Mesendoderm (in vitro differentiated cells): Measurements from ENCODE around the gene SEMA3B.

ENCODE experiments used
- DNase-seq: peaks from one replicate; pipeline ENCODE4 v3.0.0; 2013
- H2AK5ac ChIP-seq: 2 replicates; pipeline ENCODE4 v1.6.1; 2013; ENCODE audit warnings: low read length, inconsistent platforms
- H2BK120ac ChIP-seq: 2 replicates; pipeline ENCODE4 v1.6.1; 2013; ENCODE audit warnings: low read depth, mild to moderate bottlenecking, low read length, moderate library complexity, mixed read lengths
- H2BK15ac ChIP-seq: replicated peaks from 2 replicates; pipeline ENCODE4 v1.6.1; 2013; ENCODE audit warnings: low read depth, mild to moderate bottlenecking, moderate library complexity
- H2BK5ac ChIP-seq: 2 replicates; pipeline ENCODE4 v1.6.1; 2013; ENCODE audit warnings: low read length, inconsistent platforms
- H3K18ac ChIP-seq: 2 replicates; pipeline ENCODE4 v1.6.1; 2013; ENCODE audit warnings: mild to moderate bottlenecking, low read length, mixed read lengths
- H3K23ac ChIP-seq: one replicate; pipeline ENCODE4 v1.6.1; 2013; ENCODE audit warnings: low read length
- H3K27ac ChIP-seq: 2 replicates; pipeline ENCODE4 v1.5.1; 2013; ENCODE audit warnings: low read depth, mild to moderate bottlenecking, inconsistent platforms, low read length, moderate library complexity
- H3K27me3 ChIP-seq: 2 replicates; pipeline ENCODE4 v1.6.1; 2013; ENCODE audit warnings: low read length, control low read depth, mild to moderate bottlenecking, inconsistent platforms; ENCODE audit not compliant: insufficient read depth, poor library complexity
- H3K36me3 ChIP-seq: 2 replicates; pipeline ENCODE4 v1.6.1; 2013; ENCODE audit warnings: low read length, inconsistent platforms; ENCODE audit not compliant: control insufficient read depth, insufficient read depth
- H3K4ac ChIP-seq: one replicate; pipeline ENCODE4 v1.6.1; 2013; ENCODE audit warnings: low read depth, mild to moderate bottlenecking, low read length, moderate library complexity
- H3K4me1 ChIP-seq: 2 replicates; pipeline ENCODE4 v1.6.1; 2013; ENCODE audit warnings: low read depth, low read length, inconsistent platforms; ENCODE audit not compliant: control insufficient read depth
- H3K4me2 ChIP-seq: 2 replicates; pipeline ENCODE4 v1.6.1; 2013; ENCODE audit warnings: low read length
- H3K4me3 ChIP-seq: 2 replicates; pipeline ENCODE4 v1.5.1; 2013; ENCODE audit warnings: mild to moderate bottlenecking, low read length
- H3K56ac ChIP-seq: one replicate; pipeline ENCODE4 v1.6.1; 2013; ENCODE audit warnings: low read length
- H3K79me1 ChIP-seq: 2 replicates; pipeline ENCODE4 v1.6.1; 2013; ENCODE audit warnings: low read length, inconsistent platforms
- H3K79me2 ChIP-seq: 2 replicates; pipeline ENCODE4 v1.6.1; 2013; ENCODE audit warnings: mild to moderate bottlenecking, low read length; ENCODE audit not compliant: control insufficient read depth, insufficient read depth
- H3K9ac ChIP-seq: 2 replicates; pipeline ENCODE4 v1.6.1; 2013; ENCODE audit warnings: low read length, inconsistent platforms
- H4K5ac ChIP-seq: one replicate; pipeline ENCODE4 v1.6.1; 2013; ENCODE audit warnings: low read length
- H4K8ac ChIP-seq: one replicate; pipeline ENCODE4 v1.6.1; 2013; ENCODE audit warnings: low read depth, mild to moderate bottlenecking, control low read depth, low read length, moderate library complexity
- WGBS: extraction: QIAGEN DNeasy Blood & Tissue Kit; methylation state at CpG from one replicate; pipeline ENCODE4 v1.1.7; 2013; ENCODE audit warnings: low lambda C conversion rate, missing lambda C conversion rate; ENCODE audit not compliant: insufficient coverage; ENCODE audit errors: extremely low coverage; 5-methylcytosine and 5-hydroxymethylcytosine counted together

SEMA3B gene

DNA sequence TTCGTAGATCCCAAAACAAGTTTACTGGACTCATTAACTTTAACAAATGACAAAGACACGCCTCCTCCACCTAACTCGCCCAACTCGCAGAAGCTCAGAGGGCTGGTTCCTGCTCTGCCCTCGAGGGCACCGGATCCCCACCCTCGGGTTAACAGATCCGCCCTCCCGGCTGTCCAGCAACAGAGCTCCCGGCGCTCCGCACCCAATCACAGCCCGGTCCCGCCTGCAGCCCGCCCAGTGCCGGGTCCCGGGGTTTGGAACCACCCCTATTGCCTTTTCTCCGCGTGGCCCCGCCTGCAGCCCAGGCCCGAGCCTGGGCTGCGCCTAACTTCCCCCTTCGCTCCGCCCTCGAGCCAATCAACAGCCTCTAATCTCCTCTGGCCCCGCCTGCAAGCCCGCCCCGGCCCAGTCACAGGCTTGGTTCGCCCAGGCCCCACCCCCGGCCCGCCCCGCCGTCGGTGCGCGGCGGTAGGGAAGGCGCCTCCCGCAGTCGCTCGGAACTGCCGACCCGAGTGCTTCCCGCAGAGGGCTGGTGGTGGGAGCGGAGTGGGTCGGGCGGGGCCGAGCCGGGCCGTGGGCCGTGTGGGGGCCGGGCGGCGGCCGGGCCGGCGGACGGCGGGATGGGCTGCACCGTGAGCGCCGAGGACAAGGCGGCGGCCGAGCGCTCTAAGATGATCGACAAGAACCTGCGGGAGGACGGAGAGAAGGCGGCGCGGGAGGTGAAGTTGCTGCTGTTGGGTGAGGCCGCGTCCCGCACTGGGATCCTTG lies 33.0 kb upstream of the SEMA3B start, which contains the start of gene GNAI2:
Gene GNAI2, plus strand, starts transcription at position 489 of the 768 bp plus-strand sequence. Its CDS starts 132 bp downstream, at position 621.
- H3K4me1 ChIP-seq: peaks cover 18% of the 10 kb centered on the region
- H3K36me3 ChIP-seq: no peaks in the 10 kb centered on the region
- peaks cover 21% of the 10 kb centered on the region for H3K79me1 ChIP-seq
- peak within 1 kb of the TSS; percentile 98 for H3K56ac ChIP-seq
- H2BK5ac ChIP-seq: peak within 1 kb of the TSS; percentile 34
- WGBS: no CpG with 5 or more reads among the region's 75 CpGs
- H4K8ac ChIP-seq: no peak within 1 kb of the TSS
- no peak within 1 kb of the TSS for H2AK5ac ChIP-seq
- peaks cover 42% of the 10 kb centered on the region for H3K79me2 ChIP-seq
- H3K4ac ChIP-seq: peak within 1 kb of the TSS; percentile 20
- no peak within 1 kb of the TSS for H2BK15ac ChIP-seq
- DNase-seq: peak; percentile 99
- H3K18ac ChIP-seq: peak within 1 kb of the TSS; percentile 60
- peak within 1 kb of the TSS; percentile 98 for H3K4me2 ChIP-seq
- H3K4me3 ChIP-seq: peak within 1 kb of the TSS; percentile 96
- H3K27me3 ChIP-seq: no peaks in the 10 kb centered on the region
- peak within 1 kb of the TSS; percentile 35 for H3K27ac ChIP-seq
- peak within 1 kb of the TSS; percentile 71 for H3K23ac ChIP-seq
- peak within 1 kb of the TSS; percentile 98 for H3K9ac ChIP-seq
- H4K5ac ChIP-seq: no peak within 1 kb of the TSS
- no peak within 1 kb of the TSS for H2BK120ac ChIP-seq

DNA sequence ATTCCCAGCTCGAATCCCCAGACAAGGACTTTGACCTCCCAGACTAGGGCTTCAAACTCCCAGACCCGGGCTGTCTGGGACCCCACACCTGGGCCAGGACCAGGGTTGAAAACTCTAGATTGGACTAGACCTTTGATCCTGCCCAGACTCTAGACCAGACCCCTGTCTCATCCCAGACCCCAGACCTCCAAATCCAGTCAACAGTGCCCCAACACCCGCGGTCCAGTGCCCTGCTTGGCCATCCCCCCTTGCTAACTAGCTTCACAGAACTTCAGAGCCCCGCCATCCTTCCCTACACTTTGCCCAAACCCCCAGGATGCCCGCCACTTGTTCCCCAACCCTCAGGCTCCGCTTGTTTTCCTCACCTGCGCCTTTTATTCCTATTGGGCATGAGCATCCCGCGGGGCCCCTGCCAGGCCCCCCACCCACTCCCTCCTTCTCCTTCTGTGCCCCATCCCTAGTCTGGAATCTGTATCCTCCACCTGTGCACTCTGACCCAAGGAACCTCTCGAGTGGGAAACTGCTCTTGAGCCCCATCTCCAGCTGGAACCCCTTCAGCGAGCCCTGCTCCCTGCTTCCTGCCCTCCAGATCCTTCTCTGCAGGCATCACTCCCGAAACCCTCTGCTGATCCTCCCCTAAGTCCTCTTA lies 32.3 kb upstream of the SEMA3B start:
- peak overlapping the region; percentile 98 for H3K4me2 ChIP-seq
- peaks cover 23% of the 10 kb centered on the region for H3K4me1 ChIP-seq
- H3K27me3 ChIP-seq: no peaks in the 10 kb centered on the region
- peak overlapping the region; percentile 34 for H2BK5ac ChIP-seq
- H3K18ac ChIP-seq: peak overlapping the region; percentile 60
- no peak overlapping the region for H4K8ac ChIP-seq
- H3K4ac ChIP-seq: peak overlapping the region; percentile 20
- peak overlapping the region; percentile 71 for H3K23ac ChIP-seq
- H4K5ac ChIP-seq: no peak overlapping the region
- no peak overlapping the region for H2BK120ac ChIP-seq
- H3K9ac ChIP-seq: peak overlapping the region; percentile 98
- no peak overlapping the region for H2AK5ac ChIP-seq
- peak overlapping the region; percentile 96 for H3K4me3 ChIP-seq
- H2BK15ac ChIP-seq: no peak overlapping the region
- DNase-seq: no peak
- peaks cover 24% of the 10 kb centered on the region for H3K79me1 ChIP-seq
- H3K79me2 ChIP-seq: peaks cover 49% of the 10 kb centered on the region
- peak overlapping the region; percentile 35 for H3K27ac ChIP-seq
- peak overlapping the region; percentile 98 for H3K56ac ChIP-seq
- WGBS: no CpG with 5 or more reads among the region's 13 CpGs
- no peaks in the 10 kb centered on the region for H3K36me3 ChIP-seq

DNA sequence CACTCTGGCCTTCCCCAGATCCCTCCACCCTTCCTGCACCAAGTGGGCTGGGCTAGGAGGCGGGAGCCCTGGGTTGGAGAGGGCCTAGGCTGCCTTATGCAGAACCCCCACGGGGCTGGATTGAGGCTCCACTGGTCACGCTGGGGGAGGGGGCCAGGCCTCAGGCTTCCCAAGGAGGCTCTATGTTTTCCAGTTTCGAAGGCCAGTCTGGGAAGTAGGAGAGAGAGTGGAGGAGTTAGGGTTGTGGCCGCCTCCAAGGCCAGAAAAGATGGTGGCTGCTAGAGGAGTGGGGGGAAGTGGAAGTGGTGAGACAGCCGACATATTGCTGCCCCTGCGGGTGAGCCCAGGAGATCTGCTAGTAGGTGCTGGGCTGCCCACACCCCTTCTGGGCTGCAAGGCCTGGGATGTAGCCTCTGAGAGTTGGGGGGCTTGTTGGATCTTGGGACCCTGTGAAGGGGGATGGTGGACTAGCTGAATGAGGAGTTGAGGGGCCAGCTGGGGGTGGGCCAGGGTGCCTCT lies 31.8 kb upstream of the SEMA3B start:
- H3K27ac ChIP-seq: peak overlapping the region; percentile 60
- peak overlapping the region; percentile 56 for H3K23ac ChIP-seq
- H3K4me1 ChIP-seq: peaks cover 29% of the 10 kb centered on the region
- peak overlapping the region; percentile 96 for H3K4me3 ChIP-seq
- no peaks in the 10 kb centered on the region for H3K36me3 ChIP-seq
- H2BK5ac ChIP-seq: peak overlapping the region; percentile 88
- peak overlapping the region; percentile 57 for H3K4ac ChIP-seq
- H2BK120ac ChIP-seq: peak overlapping the region; percentile 10
- H3K79me1 ChIP-seq: peaks cover 30% of the 10 kb centered on the region
- peak overlapping the region; percentile 98 for H3K4me2 ChIP-seq
- no peak overlapping the region for H4K5ac ChIP-seq
- no peak overlapping the region for H2BK15ac ChIP-seq
- DNase-seq: peak; percentile 69
- no CpG with 5 or more reads among the region's 7 CpGs for WGBS
- H4K8ac ChIP-seq: no peak overlapping the region
- H3K56ac ChIP-seq: peak overlapping the region; percentile 98
- peak overlapping the region; percentile 60 for H3K18ac ChIP-seq
- peak overlapping the region; percentile 61 for H2AK5ac ChIP-seq
- H3K79me2 ChIP-seq: peaks cover 54% of the 10 kb centered on the region
- H3K9ac ChIP-seq: peak overlapping the region; percentile 98
- H3K27me3 ChIP-seq: no peaks in the 10 kb centered on the region

DNA sequence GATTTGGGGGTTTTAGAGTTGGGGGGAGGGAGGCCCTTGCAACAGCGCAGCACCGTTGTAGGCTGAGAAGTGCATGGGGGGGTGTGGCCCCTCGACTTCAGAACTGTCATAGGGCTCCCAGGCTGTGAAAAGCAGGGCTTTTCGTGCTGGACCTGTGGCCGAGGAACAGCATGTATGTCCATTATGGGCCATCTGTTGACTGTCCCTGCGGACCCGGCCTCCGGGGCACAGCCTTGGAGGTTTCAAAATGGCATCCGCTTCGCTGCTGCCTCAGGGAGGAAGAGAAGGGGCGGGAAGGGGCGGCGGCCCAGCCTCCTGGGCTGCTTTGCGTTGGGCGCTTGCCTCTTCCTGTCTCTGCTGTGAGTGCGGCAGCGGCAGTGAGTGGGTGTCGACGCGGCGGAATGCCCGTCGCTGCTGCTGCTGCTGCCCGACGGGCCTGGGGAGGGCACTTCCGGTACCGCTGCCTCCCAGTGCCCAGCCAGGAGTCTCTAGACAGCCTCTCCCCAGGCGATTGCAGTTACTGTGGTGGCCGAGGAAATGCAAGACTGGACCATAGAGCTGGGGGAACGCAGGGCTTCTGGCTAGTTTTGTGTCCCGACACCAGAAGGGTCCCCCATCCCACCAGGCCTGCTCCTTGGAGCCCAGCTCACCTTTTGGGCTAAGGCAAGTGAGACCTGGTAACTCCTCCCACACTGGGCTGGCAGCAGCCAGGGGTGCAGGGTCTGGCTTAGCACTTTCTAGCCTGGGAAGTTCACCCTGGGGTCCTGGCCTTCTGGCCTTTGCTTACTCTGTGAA lies 31.0 kb upstream of the SEMA3B start:
- DNase-seq: peak; percentile 90
- no CpG with 5 or more reads among the region's 31 CpGs for WGBS

DNA sequence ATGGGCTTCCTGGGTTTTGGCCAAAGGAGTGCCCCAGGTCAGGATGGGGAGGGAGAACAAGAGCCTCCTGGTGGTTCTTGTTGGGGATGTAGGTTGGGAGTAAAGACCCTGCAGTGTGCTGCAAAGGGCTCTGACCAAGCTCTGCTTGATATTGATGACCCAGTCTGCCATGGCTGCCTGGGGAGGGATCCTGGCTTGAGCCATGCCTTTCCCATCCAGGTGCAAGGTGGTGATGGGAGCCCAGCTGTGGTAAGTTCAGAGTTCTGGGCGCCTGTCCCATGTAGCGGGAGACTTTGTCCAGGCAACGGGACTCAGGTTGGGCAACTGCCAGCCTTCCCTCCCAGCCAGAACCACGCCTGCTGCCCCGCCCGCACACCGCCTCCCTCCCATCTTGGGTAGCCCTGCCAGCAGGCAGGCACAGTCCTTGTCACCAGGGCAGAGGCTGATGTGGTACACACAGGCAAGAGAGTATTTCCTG lies 30.4 kb upstream of the SEMA3B start:
- Histone ChIP-seq H3K23ac (no peak overlapping the region), H3K36me3 (no peaks in the 10 kb centered on the region), H3K79me1 (peaks cover 36% of the 10 kb centered on the region), H3K27me3 (no peaks in the 10 kb centered on the region), H3K79me2 (peaks cover 68% of the 10 kb centered on the region), H3K56ac (peak overlapping the region; percentile 98), H2BK120ac (no peak overlapping the region), H4K8ac (no peak overlapping the region), H3K4ac (peak overlapping the region; percentile 57), H2BK15ac (no peak overlapping the region), H3K18ac (peak overlapping the region; percentile 11), H4K5ac (no peak overlapping the region), H3K9ac (peak overlapping the region; percentile 98), H2BK5ac (no peak overlapping the region), H3K4me3 (no peak overlapping the region), H3K4me2 (no peak overlapping the region), H3K4me1 (peaks cover 39% of the 10 kb centered on the region), H3K27ac (no peak overlapping the region), H2AK5ac (no peak overlapping the region)
- WGBS: no CpG with 5 or more reads among the region's 7 CpGs
- DNase-seq: peak; percentile 57

More for the DNA sequence above, 31.0 kb upstream of the SEMA3B start:
- Histone ChIP-seq H3K56ac (peak overlapping the region; percentile 98), H2BK120ac (peak overlapping the region; percentile 10), H3K9ac (peak overlapping the region; percentile 98), H3K18ac (peak overlapping the region; percentile 22), H3K79me2 (peaks cover 62% of the 10 kb centered on the region), H3K4me3 (peak overlapping the region; percentile 96), H3K23ac (no peak overlapping the region), H2BK5ac (peak overlapping the region; percentile 88), H3K27me3 (no peaks in the 10 kb centered on the region), H4K5ac (no peak overlapping the region), H3K79me1 (peaks cover 33% of the 10 kb centered on the region), H3K27ac (peak overlapping the region; percentile 60), H3K4me2 (peak overlapping the region; percentile 98), H3K4me1 (peaks cover 35% of the 10 kb centered on the region), H4K8ac (no peak overlapping the region), H2BK15ac (no peak overlapping the region), H3K36me3 (no peaks in the 10 kb centered on the region), H2AK5ac (peak overlapping the region; percentile 61), H3K4ac (peak overlapping the region; percentile 57)
